Lower lobe of right lung (tissue), 1 donor: Measurements from ENCODE around the gene DYNLT3. TPM values are rescaled to one million over a fixed set of nuclear protein-coding genes. Genes with fewer than 3 reads are reported as not detected.

Source experiments
- total RNA-seq: library from RNA; stranded (reverse); fragmentation: NEBNext Ultra II Directional; extraction: Animal tissue kit (Norgen Biotek cat#: 25700); gene quantifications from one replicate; pipeline ENCODE4 v1.2.1, GENCODE V29; 2021
- donor health status: DM: no; HTN: yes; CAD: no; lungs with severe emphysema.

The DYNLT3 gene
- total RNA-seq, 1 donor from 2014 or later: 27.2 TPM

Other genes starting within 250 kb of the DYNLT3 start
- gene XK, start 161.8 kb downstream of the DYNLT3 start, total RNA-seq: 2.2 TPM
- gene CYBB, start 67.5 kb downstream of the DYNLT3 start, total RNA-seq: 420 TPM
- 1.6 TPM for gene SYTL5, start 159.0 kb upstream of the DYNLT3 start, total RNA-seq